Retinal pigment epithelial cell (primary cell): ENCODE results near the gene ABCC2.
"Not testable (repeated sequence)": the region's sequence is repeated elsewhere in the genome, so short reads cannot be mapped to it uniquely, and the experiment has no call there.

Experiments used
- DNase-seq: peaks from one replicate; pipeline ENCODE4 v3.0.0-alpha.2; 2010; ENCODE audit warnings: low read depth
- H3K4me3 ChIP-seq: 2 replicates; pipeline ENCODE4 v1.5.1; 2011; ENCODE audit warnings: mild to moderate bottlenecking, low read length, control low read depth, moderate library complexity
- TF ChIP-seq, protein P1 (sequence below): conservative IDR thresholded peaks from 2 replicates; pipeline ENCODE4 v1.5.1; 2011; ENCODE audit warnings: low read depth, low read length, control low read depth, inconsistent platforms

ABCC2 gene

DNA sequence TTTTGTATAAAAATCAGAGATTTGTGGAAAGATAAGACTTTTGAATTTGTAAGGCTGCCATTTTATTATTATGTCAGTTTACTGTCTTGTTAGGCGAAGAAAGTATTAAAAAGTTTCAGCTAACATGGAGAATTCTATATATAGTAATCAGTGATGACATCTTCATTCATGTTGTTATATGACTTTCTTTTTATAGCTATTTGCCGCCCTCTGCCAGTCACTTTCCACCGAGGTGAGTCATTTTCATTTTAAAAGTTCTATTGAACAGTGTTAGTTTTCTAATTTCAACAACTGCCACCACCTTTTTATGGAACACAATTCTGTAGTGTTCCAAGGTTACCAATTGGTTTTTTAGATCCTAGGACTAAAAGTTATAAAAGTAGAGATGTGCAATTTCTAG is 38.6 kb upstream of the ABCC2 start:
- TF ChIP-seq, protein P1, sequence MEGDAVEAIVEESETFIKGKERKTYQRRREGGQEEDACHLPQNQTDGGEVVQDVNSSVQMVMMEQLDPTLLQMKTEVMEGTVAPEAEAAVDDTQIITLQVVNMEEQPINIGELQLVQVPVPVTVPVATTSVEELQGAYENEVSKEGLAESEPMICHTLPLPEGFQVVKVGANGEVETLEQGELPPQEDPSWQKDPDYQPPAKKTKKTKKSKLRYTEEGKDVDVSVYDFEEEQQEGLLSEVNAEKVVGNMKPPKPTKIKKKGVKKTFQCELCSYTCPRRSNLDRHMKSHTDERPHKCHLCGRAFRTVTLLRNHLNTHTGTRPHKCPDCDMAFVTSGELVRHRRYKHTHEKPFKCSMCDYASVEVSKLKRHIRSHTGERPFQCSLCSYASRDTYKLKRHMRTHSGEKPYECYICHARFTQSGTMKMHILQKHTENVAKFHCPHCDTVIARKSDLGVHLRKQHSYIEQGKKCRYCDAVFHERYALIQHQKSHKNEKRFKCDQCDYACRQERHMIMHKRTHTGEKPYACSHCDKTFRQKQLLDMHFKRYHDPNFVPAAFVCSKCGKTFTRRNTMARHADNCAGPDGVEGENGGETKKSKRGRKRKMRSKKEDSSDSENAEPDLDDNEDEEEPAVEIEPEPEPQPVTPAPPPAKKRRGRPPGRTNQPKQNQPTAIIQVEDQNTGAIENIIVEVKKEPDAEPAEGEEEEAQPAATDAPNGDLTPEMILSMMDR = no peak
- H3K4me3 ChIP-seq = no peak overlapping the region
- no peak for DNase-seq

DNA sequence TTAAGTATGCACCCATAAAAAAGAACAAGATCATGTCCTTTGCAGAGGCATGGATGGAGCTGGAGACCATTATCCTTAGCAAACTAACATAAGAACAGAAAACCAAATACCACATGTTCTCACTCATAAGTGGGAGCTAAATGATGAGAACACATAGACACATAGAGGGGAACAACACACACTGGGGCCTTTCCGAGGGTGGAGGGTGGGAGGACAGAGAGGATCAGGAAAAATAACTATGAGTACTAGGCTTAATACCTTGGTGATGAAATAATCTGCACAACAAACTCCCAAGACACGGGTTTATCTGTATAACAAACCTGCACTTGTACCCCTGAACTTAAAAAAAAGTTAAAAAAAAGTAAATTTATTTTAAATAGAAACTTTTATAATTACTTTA is 36.3 kb upstream of the ABCC2 start:
- not testable (repeated sequence) for DNase-seq, H3K4me3 ChIP-seq

DNA sequence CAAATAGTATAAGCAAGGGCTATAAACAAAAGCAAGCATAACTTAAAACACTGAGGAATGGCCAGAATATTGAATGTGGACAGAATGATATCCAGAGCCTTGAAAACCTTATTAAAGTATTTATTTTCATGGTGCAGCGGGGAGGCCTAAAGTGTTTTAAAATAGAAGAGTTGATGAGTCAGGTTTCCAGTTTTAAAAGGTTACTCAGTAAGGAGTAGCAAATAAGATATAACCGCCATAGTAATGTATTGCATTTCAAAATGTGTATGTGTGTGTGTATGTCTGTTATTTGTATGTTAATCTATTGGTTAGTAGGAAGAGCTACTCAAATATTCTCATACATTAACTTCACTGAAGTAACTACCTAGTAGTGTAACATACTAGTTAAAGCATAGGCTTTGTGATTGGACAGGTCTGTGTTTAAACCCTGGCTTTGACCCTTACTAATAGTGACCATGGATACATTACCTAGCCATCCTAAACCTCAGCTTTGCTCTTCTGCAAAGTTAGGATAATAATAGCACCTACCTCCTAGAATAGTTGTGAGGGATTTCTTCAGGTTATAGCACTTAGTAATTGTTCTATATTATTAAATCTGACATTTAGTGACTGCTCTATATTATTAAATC is 33.5 kb upstream of the ABCC2 start:
- TF ChIP-seq, protein P1 = no peak
- DNase-seq = no peak
- H3K4me3 ChIP-seq = no peak overlapping the region

DNA sequence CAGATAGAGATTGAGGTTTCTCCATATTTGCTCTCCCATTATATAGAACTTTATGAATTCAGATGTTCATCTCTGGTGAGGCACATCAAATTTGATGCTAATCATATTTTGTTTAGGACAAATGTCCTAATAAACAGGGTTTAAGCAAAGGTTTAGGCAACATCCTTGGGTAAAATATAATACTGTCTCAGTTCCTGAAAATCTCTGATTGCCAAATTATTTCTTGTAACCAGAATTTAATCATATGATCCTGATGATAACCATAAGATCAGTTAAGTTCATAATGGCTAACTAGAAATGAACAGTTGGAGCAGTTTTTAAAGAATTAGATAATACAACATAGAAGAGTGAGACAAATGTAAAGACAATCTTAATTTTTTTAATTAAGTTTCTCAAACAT is 31.8 kb upstream of the ABCC2 start:
- H3K4me3 ChIP-seq = no peak overlapping the region
- TF ChIP-seq, protein P1 = no peak
- no peak for DNase-seq

DNA sequence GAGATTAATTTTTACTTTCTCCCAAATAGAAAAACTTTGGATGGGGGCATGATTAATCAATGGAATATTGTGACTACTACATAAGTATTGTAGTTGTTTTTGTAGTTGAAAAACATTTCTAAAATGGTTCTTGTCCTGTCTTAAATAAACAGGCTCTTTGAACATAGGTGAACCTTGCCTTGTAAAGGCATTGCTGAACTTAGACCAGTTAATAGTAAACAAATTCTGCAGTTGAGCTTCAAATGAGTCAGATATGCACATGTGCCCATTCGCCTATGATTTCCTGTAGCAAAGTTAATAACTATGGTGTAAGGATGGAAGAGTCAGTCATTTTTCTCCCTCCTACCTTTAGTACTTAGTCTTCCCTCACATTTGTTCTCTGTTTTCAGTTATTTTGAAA is 27.8 kb upstream of the ABCC2 start:
- DNase-seq = no peak
- H3K4me3 ChIP-seq = no peak overlapping the region
- TF ChIP-seq, protein P1 = no peak

DNA sequence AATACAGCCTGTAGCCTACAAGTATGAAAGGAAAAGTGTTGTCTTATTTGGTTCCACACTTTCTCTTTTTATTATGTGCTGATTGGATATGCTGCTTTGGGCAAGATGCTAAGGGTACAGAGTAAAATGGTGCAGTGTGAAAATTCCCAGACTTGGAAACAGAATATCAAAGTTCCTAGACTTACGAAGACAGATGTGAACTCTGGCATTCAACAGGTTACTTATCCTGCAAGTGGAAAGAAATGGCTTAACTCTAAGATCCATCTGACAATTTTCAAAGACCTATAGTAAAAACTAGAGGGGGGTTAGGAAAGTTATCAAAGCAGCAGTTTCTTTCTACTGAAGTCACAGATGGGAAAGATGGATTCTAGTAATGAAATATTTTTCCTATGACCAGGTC is 26.3 kb upstream of the ABCC2 start:
- H3K4me3 ChIP-seq = no peak overlapping the region
- DNase-seq = no peak
- TF ChIP-seq, protein P1 = no peak

DNA sequence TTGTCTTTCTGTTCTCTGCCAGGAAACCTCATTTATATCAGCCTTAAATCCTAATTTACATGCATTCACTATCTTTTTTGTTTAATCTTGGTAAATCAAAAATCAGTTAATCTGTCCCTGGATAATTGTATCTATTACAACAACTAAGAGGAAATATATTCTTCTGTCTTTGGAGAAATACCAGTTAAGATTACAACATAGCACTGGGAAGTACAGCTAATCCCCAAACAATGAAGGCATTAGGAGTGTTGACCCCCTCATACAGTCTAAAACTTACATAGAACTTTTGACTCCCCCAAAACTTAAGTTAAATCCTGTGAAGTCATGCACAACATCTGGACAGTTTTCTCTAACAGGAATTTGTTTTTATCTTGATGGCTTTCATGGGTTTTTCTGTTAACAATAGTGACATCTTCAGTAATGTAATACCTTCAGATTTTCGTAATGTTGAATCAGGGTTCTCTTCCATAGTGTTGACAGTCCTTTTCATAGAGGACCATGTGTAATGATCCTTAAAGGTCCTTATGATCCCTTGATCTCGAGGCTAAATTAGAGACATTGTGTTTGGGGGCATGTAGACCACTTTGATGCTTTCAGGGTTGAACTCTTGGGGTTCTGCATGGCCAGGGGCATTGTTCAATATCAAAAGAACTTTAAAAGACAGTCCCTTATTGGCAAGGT is 24.1 kb upstream of the ABCC2 start:
- no peak overlapping the region for H3K4me3 ChIP-seq
- TF ChIP-seq, protein P1 = no peak
- no peak for DNase-seq
